HG03045 (cell line): ENCODE measurements around the gene POLA1.

Experiments used
- ATAC-seq: cut with Tn5 transposase; IDR thresholded peaks from one replicate; pipeline ENCODE4 v1.9.1; 2021; ENCODE audit warnings: mild to moderate bottlenecking, moderate library complexity; ENCODE audit not compliant: unreplicated experiment

The POLA1 gene

DNA sequence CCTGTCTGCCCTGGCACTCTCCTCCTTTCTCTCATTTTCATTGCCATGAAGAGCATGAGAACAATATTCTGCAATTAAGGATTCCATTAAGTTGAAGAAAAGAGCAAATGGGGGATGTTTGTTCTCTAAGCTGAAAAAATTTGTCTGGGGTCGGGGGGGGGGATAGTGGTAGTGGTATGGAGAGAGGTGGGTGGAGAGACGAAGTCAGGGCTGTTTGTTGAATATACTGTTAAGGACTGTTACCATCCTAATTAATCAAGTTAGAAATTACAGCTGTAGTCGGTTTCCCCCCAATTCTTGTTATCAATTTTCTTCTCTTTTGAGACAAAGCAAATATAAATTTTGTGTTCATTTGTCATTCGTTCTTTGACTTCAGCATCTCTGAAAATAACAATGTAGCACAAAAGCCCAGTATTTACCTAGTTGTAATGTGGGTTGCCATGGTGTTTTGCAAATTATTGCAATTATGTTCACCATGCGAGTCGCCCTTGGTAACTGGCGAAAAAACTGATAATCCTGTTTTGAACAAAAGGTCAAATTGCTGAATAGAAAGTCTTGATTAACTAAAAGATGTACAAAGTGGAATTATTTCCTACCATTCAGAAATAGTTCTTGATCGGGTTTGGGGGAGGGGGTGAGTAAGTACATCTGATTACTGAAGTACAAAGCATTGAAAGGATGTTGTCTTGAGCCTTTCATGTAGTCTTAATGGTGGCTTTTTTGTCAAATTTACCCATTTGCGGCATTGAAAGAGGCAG, 183.0 kb downstream of the POLA1 start:
- ATAC-seq: no peak

DNA sequence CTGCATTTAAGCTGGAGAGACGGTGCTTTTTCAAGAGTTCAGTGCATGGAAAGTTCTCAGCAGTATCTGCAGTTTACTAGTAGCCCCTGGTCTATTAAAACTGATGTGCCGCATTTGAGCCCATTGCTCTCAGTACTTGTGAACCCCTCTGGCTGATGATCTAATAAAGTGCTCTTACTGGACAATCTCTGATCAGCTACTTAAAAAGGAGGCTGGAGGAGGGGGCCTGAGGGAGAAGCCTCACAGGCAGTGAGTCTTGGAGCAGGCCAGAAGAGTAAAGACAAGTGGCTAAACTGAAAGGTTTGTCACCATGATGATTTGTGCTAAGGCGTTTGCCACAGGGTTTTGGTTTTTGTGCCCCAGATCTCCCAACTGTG, 183.6 kb downstream of the POLA1 start:
- no peak for ATAC-seq

DNA sequence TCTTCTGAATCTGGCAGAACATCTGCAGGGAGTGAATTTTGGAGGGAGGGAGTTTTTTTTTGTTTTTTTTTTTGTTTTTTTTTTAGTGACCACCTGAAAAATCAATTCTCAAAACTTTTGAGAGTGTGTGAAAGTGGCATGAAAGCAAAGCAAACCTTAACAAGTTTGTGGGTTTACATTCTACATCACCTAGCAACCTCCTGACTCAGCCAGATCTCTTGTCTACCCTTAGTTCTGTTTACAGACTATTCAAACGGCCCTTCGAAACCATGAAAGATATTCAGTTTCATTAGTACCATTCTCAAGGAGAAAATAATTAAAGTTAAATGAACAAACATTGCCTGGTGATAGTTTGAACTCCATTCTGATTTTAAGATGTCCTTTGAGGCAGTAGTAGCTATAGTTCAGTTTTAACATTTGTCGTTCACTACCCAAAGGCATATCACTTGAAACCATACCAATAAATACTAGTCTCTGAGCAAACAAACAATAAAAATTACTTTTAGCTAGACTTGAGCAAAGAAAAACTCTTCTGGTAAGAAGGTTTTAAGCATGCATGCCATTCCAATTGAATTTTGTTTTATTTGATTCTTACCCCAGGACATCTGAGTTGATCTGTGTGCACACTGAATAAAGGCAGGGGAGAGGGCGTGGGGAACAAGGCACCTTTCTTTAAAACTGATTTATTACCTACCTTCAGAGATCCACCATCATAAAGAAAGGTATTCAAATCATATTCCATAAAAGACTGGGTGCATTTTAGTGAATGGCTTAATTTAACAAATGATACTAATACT, 184.3 kb downstream of the POLA1 start:
- no peak for ATAC-seq

DNA sequence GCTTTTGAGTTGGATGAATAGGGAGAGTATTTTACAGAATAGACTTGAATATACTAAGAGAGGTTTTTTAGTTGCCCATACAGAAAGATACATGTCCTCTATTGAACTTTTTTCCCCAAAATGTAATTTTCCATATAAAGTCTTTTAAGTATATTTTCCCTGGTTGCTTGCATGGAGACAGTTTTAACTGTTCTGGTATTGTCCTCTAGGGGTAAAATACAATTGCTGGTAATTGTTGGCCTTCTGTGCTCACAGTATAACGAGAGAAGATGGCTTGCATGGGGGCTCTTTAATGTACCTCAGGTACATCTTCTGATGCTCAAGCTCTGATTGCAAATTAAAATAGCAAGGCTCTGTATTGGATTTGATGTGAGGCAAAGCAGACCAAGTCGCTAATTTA, 186.0 kb downstream of the POLA1 start:
- ATAC-seq: no peak

DNA sequence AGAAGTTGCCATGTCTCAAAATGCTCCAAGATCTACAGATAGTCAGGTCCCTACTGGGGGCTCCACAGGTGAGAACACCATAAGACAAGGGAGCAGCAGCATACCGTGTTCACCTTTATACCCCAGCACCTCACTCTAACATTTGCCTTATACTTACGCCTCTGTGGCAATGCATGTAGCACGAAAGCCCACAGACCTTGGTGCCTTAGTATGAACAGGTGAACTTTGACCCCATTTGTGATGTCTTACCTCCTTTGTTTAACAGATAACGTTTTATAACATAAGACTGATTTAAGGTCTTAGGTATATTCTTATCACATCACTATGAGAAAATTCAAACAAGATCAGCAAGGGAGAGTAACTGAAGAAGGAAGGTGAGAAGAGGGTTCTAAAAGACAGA, 193.2 kb downstream of the POLA1 start:
- no peak for ATAC-seq

DNA sequence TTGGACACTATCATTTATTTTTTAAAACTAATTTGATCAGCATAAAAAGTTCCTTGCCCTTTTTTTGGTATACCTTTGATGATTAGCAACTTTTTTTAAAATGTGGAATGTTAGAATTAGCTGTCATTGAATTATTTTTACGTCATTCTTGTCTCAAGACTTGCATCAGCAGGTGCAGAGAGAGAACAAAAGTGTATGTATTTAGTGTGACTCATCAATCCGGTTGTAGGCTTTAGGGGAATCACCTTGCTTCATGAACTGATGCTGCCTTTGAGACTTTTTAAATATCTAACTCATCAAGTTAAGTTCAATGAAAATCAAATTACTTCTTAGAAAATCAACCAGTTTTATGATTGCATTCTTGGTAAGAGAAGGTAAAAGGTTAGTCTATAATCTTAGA, 197.0 kb downstream of the POLA1 start:
- no peak for ATAC-seq

DNA sequence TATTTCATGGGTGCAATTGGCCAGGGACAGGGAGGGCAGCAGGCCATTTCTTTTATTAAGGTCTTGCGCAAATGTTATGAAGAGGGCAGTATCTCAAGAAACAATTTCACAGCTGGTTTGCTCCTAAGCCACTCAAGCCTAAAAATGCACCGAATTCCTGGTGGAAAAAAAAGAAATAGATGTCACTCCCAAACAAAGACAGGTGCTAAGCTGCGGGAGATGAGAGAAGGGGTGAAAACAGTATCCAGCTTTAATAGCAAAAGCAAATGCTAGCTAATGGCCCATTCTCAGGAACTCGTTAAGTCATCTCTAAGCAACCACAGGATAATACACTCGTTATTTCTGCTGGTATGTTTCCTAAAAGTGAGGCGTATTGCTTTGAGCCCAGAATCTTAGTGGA, 205.7 kb downstream of the POLA1 start:
- no peak for ATAC-seq

DNA sequence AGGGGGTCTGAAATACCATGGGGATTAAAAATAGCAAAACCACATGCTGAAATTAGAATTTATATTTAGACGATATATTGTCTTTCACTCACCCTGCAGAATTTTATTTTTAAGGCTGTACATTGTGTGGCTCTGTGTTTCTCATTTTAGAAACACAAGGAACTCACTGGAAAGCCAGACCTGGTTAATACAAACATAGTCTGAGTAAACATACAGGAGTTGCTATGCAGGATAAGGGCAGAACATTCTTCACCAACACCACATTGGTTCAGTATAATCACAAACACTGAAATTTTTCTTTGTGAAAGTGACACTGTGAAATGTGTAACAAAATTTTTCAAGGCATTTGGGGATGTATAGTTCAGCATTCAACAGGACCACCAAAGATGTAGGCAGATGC, 206.5 kb downstream of the POLA1 start:
- no peak for ATAC-seq

DNA sequence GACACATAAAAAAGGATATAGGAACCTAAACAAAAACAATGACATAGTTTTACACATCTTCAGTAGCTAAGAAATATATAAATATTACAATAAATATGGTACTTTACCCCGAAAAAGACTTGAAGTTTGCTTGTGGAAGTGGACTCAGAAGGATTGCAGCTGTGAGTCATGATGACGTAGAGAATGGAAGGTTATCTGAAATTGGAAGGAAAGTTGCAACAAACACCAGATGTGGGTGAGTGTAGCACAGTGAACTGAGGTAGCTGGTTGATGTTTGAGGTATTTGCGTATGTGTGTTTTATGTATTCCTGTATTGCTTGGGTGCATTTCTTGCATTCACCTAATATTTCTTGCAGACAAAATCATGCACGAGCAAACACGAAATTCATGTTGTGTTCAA, 209.1 kb downstream of the POLA1 start:
- ATAC-seq: no peak

DNA sequence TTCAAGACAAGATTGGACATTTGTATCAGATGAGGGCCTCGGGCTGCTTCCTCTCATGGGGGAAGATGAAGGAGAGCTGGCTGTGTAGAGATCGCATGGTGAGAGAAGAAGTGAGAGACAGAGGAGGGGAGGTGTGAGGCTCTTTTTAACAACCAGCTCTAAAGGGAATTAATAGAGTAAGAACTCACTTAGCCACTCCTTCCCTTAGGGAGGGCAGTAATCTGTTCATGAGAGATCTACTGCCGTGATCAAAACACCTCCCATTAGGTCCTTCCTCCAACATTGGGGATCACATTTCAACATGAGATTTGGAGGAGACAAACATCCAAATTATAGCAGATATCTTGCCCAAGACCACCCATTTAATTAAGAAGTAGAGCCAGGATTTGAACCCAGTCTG, 225.0 kb downstream of the POLA1 start:
- no peak for ATAC-seq

DNA sequence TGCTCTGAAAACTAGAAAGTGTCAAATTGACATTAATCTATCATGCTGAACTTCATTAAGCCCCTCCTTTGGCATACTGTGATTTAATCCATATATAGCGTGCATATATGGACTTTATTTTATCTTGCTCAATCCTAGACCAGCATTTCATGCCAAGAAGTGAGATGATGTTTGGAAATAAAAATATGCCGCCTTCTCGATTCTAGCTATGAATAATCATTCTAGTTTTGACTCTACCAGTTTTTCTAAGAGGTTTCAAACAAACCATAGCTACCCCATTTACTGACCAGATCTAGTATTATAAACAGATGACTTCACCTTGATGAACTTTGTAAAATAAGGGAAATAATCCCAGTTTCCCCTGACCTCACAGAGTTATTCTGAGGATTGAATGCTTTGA, 227.1 kb downstream of the POLA1 start:
- ATAC-seq: peak; percentile 59

DNA sequence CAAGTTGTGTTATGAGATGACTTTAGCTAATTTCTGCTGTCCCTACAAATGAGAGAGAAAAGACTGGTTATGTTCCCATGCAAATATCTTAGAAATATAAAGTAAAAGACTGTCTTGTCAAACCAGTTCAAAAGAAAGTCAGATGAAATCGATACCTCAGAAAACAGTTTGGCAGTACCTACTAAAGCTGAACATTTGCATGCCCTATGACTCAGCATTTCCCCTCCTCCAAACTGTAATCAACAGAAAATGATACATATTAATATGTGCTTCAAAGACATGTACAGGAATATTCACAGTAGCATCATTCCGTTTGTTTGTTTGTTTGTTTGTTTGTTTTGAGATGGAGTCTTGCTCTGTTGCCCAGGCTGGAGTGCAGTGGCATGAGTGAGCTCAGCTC, 231.7 kb downstream of the POLA1 start:
- no peak for ATAC-seq

DNA sequence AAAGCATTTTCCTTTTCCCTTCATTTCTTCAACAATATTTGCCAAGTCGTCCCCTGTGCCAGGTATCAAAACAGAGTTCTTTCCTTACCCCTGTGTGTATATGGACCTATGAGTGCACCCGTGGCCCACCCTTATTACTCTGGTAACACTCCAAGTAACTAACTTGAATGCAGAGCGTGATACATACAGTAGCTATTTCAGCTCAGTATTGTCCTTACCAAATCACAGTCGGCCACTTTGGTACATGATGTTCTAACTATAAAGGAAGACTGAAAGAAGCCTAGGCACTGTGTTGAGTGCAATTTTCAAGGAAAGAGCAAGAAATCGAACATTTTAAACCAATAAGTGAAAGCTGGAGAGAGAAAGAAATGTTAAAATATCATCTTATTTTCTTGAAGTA, 233.7 kb downstream of the POLA1 start:
- no peak for ATAC-seq

DNA sequence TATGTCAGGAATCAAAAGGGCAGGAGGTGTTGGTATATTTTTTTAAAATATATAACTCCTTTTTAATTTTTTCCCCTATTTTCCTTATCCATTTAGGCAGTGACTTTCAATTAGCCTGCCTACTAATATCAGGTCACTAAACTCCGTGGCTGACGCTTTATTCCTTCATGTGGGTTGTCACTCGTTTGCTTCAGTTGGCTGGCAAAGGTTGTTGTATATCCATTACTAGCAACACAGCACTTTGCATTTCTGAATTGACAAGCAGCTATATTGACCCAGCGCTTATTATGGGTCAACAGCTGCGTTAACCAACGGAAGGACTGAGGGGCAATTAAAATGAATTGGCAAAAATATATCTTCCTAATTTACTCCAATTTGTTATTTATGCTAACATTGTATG, 234.4 kb downstream of the POLA1 start:
- ATAC-seq: no peak

DNA sequence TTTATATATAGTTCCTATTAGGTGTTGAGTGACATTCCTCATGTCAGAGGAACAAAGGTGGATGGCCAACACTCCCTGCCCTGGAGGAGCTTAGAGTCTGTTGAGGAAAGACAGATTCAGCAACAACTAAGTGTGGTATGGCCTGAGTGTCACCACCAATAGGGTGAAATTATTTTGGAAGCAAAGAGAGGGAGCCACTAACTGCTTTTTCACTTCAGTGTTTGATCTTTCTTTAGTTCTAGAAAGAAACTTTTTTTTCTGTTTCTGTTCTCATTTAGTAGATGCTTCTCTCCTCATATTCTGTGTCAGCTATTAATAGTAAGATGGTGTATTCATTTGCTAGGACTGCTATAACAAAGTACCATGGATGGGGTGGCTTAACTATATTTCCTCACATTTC, 240.6 kb downstream of the POLA1 start:
- no peak for ATAC-seq

DNA sequence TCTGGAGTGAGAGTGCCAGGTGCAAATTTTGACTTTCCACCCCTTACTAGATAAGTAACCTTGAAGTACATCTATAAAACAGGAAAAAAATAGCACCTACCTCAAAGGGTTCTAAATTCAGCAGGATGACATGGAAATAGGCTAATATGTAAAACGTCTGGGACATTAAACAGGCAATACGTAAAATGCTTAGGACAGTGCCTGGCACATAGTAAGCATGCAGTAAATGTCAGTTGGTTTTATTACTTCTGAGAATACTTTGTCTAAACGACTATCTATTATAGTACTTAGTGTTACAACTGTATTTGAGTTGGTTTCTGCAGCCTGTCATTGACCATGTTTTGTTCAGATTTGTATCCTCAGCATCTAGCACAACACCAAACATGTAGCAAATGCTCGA, 251.3 kb downstream of the POLA1 start:
- ATAC-seq: no peak

DNA sequence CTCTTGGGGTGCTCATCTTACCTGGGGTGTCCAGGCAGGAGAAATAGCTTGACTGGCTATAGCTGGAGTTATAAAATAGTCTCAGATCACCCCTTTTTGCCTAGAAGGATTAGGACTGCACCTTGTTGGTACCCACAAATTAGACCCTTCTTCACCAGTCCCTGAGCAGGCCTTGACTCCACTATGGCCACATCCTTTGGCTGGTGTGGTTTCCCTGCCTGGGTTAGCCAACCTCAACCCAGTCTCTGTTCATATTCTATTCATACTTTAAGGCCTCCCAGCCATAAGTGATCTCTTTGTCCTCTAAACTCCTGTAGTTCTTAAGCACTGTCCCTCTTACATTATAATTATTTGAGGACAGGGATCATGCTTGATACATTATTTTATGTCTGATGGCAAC, 252.7 kb downstream of the POLA1 start:
- ATAC-seq: no peak

DNA sequence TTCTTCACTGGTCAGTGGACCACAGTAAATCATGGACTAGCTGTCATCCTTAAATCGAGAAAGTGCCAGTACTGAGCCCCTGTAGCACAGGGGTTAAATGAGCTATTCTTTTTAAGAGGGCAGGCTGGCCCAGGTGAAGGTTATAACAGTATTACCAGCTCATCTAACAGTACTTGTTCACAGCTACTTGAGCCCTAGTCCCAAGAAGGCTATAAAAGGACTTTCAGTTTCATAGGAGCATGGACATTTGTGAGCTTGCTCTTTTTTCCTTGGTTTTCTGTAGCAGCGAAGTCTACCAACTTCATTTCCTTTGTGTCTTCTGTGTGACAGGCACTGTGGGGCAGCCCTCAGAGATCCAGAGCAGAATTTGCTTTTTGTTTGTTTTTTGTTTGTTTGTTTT, 261.0 kb downstream of the POLA1 start:
- no peak for ATAC-seq

DNA sequence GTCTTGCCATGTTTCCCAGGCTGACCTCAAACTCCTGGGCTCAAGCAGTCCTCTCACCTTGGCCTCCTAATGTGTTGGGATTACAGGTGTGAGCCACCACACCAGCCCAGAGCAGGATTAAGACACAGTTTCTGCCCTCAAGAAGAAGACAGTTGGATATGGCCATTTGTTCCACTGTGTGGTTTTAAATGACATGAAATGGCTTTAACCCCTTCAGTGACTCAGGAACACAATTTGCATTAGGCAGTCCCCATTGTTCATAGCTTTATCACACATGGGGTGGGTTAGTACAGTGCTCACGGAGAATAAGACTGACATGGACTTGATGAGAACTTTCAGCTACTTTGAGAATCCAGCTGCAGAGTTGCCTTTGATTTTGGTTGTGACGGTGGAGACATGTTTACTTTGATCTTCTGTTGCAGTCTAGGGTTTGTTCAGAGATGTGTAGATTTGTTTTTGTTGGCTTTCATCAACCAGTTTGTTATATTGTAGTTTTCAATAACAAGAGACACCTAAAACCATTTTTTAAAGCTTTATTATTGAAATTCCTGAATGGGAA, 261.7 kb downstream of the POLA1 start:
- no peak for ATAC-seq

DNA sequence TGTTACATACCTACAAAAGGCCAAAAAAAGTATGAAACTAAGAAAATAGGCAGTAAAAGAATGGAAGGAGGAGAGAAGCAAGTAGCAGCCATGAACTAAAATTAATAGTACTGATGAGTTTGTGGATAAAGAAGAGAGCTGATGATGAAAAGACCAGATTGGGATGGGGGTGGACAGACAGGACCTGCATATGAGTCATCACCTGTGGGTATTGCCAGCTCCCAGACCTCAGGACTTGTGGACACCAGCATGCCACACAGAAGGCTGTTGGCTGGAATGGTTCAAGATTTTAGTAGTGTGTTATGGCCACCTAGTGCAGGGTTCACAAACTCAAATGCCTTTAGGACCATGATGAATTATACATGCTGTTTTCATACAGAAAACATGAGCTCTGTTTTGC, 263.1 kb downstream of the POLA1 start:
- no peak for ATAC-seq

DNA sequence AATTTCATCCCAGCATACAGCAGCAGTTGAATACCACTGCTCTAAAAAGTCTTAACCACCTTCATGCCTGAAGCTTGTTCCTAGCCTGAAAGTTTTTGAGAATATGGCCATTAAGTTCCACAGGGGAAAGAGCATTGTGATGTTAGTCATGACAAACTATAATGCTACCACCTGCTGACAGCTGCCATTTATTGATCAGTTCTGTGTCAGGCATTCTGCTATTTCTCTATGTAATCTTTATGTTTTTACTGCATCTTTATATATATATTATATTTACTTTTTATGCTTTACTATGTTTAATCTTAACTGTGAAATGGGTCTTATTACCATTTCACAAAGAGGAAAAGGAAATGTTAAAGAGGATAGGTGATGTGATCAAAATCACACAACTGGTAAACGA, 268.1 kb downstream of the POLA1 start:
- ATAC-seq: no peak

DNA sequence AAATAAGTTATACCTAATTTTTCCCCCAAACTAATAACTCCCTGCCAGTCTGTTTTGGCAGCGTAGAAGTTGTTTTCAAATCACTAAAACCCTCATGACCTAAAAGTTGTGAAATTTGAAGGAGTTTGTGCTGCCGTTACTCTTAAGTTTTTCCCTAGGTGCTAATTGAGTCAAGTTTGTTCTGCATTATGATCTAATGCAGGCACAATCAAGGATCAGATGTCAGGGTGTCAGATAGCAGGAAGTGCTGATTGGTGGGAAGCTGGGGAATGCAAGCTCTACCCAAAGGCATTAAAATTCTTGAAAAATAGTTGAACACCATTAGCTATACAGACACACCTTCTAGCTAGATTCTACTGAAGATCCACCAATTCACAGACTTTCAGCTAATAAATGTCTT, 270.1 kb downstream of the POLA1 start:
- ATAC-seq: no peak
